Body of pancreas (tissue), 4 donors: Measurements from ENCODE around the gene KRT10.

Experiments used
- POLR2A ChIP-seq, 3 donors: fragments of 450-650 bp; IDR thresholded peaks; one replicate each; pipeline ENCODE4 v1.6.1; 2016; ENCODE audit warnings: antibody characterized with exemption in 3 of 3, mild to moderate bottlenecking in 2 of 3
- TF ChIP-seq, protein P1 (sequence below), 7 experiments: fragments of 450-650 bp in 4 of 7; fragments of 200-600 bp in 3 of 7; sonication (generic) in 3 of 7; IDR thresholded peaks; one replicate each; pipeline ENCODE4 v1.5.1; 2016 to 2019; ENCODE audit warnings: antibody characterized with exemption in 7 of 7

DNA sequence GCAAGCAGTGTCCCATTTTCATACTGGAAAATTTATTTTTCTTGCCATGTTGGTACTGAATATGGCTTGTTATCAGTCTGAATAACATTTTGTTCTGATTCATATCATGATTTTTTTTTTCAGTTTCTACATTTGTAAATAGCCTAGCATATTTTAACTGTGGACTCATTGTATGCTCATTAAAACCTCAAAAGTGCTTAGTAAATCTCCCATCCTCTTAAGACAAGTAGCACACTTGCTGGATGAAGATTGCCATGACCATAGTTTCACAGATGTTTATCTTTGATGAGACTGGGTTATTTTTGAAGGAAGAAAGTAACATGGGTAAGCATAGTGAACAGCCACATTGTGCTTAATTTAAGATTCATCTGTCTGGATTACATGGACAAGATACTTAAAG is 878 bp downstream of the KRT10 start:
- TF ChIP-seq, protein P1, sequence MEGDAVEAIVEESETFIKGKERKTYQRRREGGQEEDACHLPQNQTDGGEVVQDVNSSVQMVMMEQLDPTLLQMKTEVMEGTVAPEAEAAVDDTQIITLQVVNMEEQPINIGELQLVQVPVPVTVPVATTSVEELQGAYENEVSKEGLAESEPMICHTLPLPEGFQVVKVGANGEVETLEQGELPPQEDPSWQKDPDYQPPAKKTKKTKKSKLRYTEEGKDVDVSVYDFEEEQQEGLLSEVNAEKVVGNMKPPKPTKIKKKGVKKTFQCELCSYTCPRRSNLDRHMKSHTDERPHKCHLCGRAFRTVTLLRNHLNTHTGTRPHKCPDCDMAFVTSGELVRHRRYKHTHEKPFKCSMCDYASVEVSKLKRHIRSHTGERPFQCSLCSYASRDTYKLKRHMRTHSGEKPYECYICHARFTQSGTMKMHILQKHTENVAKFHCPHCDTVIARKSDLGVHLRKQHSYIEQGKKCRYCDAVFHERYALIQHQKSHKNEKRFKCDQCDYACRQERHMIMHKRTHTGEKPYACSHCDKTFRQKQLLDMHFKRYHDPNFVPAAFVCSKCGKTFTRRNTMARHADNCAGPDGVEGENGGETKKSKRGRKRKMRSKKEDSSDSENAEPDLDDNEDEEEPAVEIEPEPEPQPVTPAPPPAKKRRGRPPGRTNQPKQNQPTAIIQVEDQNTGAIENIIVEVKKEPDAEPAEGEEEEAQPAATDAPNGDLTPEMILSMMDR (IDR thresholded peaks at IDR 0.05): no peak
- TF ChIP-seq POLR2A (IDR thresholded peaks at IDR 0.05): no peak
